Measurements from ENCODE around the gene DLG2. TPM values are rescaled to one million over a fixed set of nuclear protein-coding genes. Genes with fewer than 3 reads are reported as not detected.

The DLG2 gene
- total RNA-seq, 4 donors from 2014 or later, result 37.9 to 71.5 (median 44.9) TPM

GRCh38 chr11:84544566-84544965 is 1082.6 kb downstream of the DLG2 start:
- DNase-seq (ENCODE audit: low spot score in 2 of 2), result no peak
- no peaks in the 10 kb centered on the region for H3K36me3 ChIP-seq
- no peaks in the 10 kb centered on the region for H3K4me1 ChIP-seq
- no peak overlapping the region for H3K4me3 ChIP-seq
- TF ChIP-seq CTCF (IDR thresholded peaks at IDR 0.05) (no peak), EP300 (IDR thresholded peaks at IDR 0.05) (no peak), POLR2AphosphoS5 (IDR thresholded peaks at IDR 0.05) (no peak), POLR2A (IDR thresholded peaks at IDR 0.05) (no peak)
- H3K27ac ChIP-seq, result no peak overlapping the region
- 91% methylated on average over 2 of the region's 2 CpGs for WGBS
- H3K9me3 ChIP-seq, result no peaks in the 10 kb centered on the region
- no peaks in the 10 kb centered on the region for H3K27me3 ChIP-seq

GRCh38 chr11:84543367-84544159 is 1083.6 kb downstream of the DLG2 start:
- H3K36me3 ChIP-seq, result no peaks in the 10 kb centered on the region
- no peaks in the 10 kb centered on the region for H3K9me3 ChIP-seq
- no peaks in the 10 kb centered on the region for H3K4me1 ChIP-seq
- WGBS, result 53% methylated on average over 5 of the region's 5 CpGs
- no peak overlapping the region for H3K4me3 ChIP-seq
- no peaks in the 10 kb centered on the region for H3K27me3 ChIP-seq
- no peak for DNase-seq (ENCODE audit: low spot score in 2 of 2)
- no peak for TF ChIP-seq CTCF (IDR thresholded peaks at IDR 0.05)
- H3K27ac ChIP-seq, result no peak overlapping the region

GRCh38 chr11:84541731-84542340 is 1085.3 kb downstream of the DLG2 start:
- WGBS, result 61% methylated on average over 4 of the region's 4 CpGs
- Histone ChIP-seq H3K36me3 (no peaks in the 10 kb centered on the region), H3K27ac (no peak overlapping the region), H3K27me3 (no peaks in the 10 kb centered on the region), H3K4me3 (no peak overlapping the region), H3K4me1 (no peaks in the 10 kb centered on the region), H3K9me3 (no peaks in the 10 kb centered on the region)
- DNase-seq (ENCODE audit: low spot score in 2 of 2), result no peak
- TF ChIP-seq EP300 (IDR thresholded peaks at IDR 0.05), result no peak
- no peak for TF ChIP-seq CTCF (IDR thresholded peaks at IDR 0.05)
- TF ChIP-seq POLR2A (IDR thresholded peaks at IDR 0.05), result no peak
- TF ChIP-seq POLR2AphosphoS5 (IDR thresholded peaks at IDR 0.05), result no peak

- no peaks in the 10 kb centered on the region for H3K36me3 ChIP-seq
- no peaks in the 10 kb centered on the region for H3K9me3 ChIP-seq
- H3K27ac ChIP-seq, result no peak overlapping the region
- H3K27me3 ChIP-seq, result no peaks in the 10 kb centered on the region
- no peak overlapping the region for H3K4me3 ChIP-seq
- no peaks in the 10 kb centered on the region for H3K4me1 ChIP-seq
- no peak for DNase-seq (ENCODE audit: low spot score in 2 of 2)
- 77% methylated on average over 3 of the region's 3 CpGs for WGBS
- TF ChIP-seq POLR2A (IDR thresholded peaks at IDR 0.05) (no peak), POLR2AphosphoS5 (IDR thresholded peaks at IDR 0.05) (no peak), EP300 (IDR thresholded peaks at IDR 0.05) (no peak), CTCF (IDR thresholded peaks at IDR 0.05) (no peak)
These were observed 1090.7 kb downstream of the DLG2 start for GRCh38 chr11:84536456-84536855.

- no peak for DNase-seq (ENCODE audit: low spot score in 2 of 2)
- Histone ChIP-seq H3K27ac (no peak overlapping the region), H3K4me3 (no peak overlapping the region), H3K27me3 (no peaks in the 10 kb centered on the region), H3K9me3 (no peaks in the 10 kb centered on the region), H3K36me3 (no peaks in the 10 kb centered on the region), H3K4me1 (no peaks in the 10 kb centered on the region)
- TF ChIP-seq POLR2AphosphoS5 (IDR thresholded peaks at IDR 0.05) (no peak), CTCF (IDR thresholded peaks at IDR 0.05) (no peak), EP300 (IDR thresholded peaks at IDR 0.05) (no peak), POLR2A (IDR thresholded peaks at IDR 0.05) (no peak)
- 89% methylated on average over 4 of the region's 4 CpGs for WGBS
These were observed 1094.8 kb downstream of the DLG2 start for GRCh38 chr11:84532364-84532763.

Measured in suprapubic skin (tissue), 4 donors.